Left hindlimb (tissue), 1 donor: ENCODE results near the gene ATG5.
A peak's percentile ranks its signal among the peaks of the same experiment; 100 is the strongest.

Experiments
- DNase-seq: peaks from one replicate; pipeline ENCODE4 v3.0.0-alpha.2; 2018

Gene ATG5

DNA sequence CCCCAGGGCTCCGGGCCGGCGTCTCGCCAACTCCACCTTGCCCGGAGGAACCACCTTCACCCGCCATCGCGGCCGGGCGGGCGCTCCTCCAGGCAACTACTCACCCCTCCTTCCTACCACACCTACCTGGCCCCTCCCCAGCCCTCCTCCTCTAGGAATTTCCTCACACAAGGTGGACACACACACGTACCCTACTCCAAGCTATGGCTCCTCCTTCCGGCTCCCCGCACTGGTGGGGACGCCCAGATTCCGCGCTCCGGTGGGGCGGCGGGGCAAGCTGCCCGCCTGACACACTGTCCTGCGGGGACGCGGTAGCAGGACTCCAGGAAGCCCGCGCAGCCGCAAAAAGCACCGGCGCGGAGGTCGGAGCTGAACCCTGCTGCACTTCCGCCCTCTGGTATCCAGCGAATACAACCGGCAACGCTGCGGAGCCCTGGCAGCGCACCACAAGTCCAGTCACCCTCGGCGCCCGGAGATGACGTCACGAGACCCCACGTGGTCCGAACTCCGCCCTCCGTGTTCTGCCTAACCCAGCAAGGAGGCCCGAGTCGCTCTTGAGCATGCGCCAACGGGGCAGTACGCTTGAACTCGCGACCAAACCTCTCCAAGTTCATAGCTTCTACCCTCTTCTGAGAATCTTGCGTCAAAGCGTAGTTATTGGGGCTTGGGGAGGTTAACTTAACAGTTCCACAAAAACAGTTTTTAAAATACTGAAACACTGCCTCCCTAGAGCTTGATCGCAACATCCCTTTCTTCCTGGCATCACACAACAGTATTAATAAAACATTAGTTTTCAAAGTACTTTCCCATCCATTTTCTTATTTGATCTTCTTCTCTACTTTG lies at the start of gene ATG5:
Gene ATG5, minus strand, starts transcription at position 425 of the 843 bp plus-strand sequence. CDS start 9,552 bp downstream, outside the sequence.
- peak; percentile 99 for DNase-seq

DNA sequence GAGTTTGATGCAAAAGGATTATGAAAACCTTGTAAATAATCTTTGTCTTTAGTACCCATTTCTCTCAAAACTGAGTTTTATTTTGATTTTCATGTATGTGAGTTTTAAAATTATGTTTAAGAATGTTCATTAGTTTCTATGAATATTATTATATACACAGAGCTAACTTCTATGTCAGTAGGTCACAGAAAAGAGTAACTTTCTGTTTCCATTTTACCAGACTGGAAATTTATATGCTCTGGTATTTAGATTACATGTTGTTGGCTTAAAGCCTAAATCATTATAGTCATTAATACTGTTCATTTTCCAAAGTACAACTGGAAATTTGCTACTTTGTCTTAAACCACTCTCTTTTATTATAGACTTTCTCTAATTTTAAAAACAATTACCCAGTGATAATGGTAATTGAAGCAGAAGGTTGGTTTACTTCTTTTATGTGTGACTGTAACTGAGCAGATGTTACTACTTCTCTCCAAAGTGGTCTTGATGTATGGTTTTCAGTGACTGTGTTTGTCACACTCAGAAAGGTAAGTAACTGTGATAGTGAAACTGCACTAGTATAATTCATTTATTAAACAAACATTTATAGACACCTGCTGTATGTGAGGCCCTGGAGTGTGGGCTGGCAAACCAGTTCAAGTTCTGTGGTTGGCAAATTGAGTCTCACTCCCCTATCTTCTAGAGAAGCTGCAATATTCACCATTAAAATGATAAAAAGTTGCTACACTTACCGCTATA lies 48.1 kb upstream of the ATG5 start:
- no peak for DNase-seq

DNA sequence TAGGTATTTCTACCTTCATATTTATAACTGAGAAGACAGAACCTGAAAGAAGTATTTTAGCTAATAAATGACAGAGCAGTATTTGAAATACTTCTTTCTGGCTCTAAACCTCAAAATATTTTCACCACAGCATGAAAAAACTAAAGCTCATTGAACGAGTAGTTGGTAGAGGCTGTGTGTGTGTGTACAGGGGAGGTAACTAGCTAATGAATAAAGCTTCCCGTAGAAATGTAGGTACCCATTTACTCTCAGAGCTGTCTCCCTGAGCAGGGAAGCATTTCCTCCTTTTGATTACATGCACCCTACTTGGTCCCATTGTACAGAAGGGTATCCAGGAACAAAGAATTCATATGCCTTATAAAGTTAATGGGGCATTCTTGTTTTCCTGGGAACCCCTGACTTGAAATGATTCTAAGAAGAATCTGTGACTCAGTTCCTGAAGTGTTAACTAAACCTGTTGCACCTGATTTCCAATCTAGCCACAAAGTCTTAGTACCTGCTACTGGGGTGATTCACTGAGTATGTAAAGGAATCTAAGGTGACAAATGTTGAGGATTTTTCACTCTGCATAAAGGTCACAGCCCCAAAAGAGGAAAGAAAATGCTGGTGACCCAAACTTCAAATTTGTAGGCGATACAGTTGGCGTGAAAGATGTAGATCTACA lies 47.4 kb upstream of the ATG5 start:
- no peak for DNase-seq

DNA sequence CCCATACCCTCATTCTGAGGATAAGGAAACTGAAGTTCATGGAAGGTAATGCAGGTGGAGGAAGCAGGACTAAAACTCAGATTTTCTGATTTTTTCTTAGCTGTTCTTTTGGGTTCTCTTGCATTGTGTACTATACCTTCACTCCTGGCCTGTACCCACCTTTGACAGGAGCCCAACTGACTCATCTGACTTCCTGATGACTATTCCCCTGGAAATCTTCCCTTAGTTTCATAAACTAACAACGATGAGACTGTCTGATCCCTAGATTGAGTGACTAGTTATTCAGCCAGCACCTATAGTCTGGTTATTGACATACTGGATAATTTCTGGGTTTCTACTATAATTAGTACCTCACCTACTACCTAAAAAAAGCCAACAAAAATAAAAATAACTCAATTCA lies 45.1 kb upstream of the ATG5 start:
- DNase-seq = no peak

DNA sequence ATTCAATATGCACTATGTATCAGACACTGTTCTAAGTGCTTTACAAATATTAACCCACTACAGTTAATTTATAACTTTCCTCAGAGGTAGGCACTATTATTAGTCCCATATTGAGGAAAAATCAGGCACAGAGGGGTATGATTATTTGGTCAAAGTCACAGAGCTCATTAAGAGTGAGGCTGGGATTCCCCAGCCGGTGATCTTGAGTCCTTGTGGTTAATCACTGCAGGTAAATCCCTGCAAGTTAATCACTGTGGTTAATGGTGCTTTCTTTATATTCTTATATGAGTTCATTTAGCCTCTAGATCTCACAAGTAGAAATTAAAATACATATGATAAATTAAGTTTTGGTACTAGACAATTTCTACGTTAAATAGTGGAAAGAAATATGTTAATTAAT lies 44.2 kb upstream of the ATG5 start:
- no peak for DNase-seq

DNA sequence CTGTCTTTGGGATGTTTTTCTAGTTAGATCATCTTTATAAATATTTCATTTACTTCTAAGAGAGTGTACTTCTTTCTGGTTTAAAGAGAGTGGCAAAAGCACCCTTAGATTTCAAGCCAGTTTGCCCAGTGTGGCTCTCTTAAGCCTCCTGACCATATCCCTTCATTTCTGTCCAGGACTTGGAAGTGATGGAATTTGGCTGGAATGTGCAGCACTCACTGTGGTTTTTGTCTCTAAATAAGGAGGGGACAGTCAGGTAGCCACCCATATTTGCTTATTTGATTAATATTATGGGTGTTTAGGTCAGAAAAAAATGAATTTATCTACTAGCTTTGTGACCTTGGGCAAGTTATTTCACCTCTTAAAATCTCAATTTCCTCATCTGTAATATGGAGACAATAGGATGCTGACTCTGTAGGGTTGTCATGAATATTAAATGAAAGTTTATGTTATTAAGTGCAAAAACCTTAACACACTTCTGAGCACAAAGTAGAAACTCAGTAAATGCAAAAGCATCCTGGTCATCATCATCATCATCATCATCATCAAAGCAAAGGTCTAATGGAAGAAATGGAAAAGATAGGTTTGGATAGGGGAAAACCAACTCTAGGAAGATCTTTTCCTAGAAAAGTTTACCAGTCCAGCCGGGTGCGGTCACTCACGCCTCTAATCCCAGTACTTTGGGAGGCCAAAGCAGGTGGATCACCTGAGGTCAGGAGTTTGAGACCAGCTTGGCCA lies 38.0 kb upstream of the ATG5 start:
- no peak for DNase-seq

DNA sequence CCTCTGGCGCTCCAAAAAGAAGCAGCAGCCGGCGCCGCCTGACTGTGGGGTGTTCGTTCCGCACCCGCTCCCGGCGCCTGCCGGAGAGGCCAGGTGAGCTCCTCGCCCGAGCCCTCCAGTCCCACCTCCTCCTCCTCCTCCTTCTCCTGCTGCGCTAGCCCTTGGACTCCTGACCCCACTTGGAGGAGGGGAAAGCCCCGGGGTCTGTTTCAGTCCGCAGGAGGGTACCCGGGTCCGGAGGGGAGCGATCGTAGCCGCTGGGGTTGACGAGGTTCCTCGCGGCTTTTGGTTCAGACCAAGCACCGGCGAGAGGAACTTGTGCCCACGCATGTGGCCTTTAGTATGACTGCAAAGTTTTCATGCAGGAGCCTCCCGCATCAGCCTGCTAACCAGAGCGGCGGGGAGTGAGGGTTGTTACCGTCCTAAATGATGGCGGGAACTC lies 35.5 kb upstream of the ATG5 start:
- peak; percentile 26 for DNase-seq

DNA sequence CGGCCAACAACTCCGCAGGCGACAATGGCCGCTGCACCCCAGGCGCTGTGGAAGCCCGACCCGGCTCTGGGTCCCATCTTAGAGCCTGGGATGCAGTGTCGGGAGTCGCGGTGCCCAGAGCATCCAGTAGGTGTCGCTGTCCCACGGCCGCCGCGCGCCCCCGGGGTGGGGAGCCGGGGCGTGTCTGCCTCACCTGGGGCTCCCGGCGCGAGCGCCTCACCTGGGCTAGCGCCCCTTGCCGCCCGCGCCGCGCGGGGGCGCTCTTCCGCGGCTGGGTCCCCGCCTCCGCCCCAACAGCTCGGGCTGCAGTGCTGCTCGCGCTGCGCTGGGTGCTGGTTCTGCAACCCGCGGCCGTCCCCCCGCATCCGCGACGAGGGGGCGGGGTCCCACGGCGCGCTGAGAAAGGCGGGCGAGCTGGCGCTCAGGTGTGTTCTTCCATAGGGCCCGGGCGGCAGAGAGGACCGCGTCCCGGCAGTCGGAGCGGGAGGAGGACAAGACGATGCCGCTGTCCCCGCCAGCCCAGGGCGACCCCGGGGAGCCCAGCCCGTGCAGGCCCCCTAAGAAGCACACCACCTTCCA lies 34.9 kb upstream of the ATG5 start, which contains the start of gene CRYBG1:
Gene CRYBG1, plus strand, starts transcription at position 308 of the 579 bp plus-strand sequence. Its CDS starts 192 bp downstream, at position 500.
- peak; percentile 39 for DNase-seq

DNA sequence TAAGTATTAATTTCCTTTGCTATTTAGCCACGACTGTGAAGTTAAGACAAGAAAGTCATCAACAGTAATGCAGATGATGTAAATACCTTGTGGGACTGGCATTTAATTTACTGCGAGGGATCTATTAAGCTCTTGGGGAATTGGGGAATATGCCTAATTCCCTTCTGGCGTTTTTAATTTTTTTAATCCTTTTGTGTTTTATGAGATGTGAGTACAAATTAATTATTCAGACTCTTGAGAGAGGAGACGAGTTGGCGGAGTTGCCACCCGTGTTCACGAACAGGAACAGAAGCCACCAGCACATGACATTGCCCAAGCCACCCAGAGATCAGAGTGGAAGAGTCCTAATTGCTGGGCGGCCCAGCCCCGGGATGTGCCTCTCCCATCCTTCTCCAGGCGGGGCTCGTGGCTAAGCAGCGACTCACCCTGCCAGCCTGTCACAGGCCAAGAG lies 34.4 kb upstream of the ATG5 start:
- no peak for DNase-seq

DNA sequence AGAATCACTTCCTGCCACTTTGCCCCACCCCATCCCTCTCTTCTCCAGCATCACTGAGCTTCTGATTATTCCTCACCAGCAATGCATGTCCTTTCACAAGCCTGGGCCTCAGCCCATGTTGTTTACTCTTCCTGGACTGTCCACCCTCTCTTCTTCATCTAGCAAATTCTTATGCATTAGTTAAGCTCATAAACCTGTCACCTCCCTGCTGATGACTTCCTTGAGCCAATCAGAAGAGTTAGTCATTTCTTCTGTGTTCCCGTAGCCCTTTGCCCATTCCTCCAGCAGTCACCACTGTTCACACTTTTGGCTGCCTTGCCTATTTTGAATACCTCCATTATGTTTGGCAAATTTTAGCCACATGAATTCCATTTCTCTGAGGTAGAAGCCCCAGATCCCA lies 30.8 kb upstream of the ATG5 start:
- no peak for DNase-seq

DNA sequence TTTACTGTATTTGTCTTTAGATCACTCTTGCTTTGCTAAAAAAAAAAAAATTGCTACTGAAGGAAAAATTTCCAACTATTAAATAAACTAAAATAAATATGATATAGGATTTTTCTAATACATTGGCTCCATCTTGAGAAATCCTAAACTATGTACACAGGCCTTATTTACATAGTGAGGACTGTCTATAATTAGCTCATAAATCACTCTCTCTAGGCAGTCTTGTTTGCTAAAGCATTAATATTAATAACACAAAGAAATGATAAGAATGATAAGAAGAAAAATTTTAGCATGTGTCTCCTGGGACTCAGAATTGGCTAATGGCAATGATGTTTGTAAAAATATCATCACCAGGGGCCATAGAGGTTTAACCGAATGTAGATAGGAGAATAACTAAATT lies 21.7 kb upstream of the ATG5 start:
- DNase-seq = no peak

DNA sequence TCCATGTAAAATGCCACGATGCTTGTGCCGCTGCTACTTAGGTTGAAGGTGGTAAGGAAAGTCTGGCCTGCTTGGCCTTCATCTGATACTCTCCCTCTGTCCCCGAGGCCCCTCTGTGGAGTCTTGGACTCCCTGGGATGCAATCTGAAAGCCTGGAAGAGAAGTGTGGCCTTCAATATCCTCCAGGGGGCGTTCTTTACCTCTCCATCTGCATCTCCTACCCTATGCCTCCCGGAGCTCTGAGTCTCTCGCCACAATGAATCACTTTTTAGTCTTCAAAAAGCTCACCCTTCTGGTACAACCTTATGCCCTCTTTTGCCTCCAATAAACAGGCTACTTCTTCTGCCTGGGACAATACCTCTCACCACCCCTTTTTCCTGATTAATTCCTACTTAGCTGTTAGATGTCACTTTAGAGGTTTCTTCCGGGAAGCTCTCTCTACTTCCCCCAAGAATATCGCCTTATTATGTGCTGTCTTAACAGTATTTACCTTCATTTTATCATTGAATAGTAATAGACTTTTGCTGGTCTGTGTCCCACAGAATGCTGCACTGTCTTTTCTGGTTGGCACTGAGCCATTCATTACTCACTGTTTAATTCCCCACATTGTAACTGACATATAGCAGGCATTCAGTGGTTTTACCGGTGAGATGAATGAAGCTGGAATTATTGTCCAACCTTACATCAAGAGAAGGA lies 13.9 kb upstream of the ATG5 start:
- no peak for DNase-seq

DNA sequence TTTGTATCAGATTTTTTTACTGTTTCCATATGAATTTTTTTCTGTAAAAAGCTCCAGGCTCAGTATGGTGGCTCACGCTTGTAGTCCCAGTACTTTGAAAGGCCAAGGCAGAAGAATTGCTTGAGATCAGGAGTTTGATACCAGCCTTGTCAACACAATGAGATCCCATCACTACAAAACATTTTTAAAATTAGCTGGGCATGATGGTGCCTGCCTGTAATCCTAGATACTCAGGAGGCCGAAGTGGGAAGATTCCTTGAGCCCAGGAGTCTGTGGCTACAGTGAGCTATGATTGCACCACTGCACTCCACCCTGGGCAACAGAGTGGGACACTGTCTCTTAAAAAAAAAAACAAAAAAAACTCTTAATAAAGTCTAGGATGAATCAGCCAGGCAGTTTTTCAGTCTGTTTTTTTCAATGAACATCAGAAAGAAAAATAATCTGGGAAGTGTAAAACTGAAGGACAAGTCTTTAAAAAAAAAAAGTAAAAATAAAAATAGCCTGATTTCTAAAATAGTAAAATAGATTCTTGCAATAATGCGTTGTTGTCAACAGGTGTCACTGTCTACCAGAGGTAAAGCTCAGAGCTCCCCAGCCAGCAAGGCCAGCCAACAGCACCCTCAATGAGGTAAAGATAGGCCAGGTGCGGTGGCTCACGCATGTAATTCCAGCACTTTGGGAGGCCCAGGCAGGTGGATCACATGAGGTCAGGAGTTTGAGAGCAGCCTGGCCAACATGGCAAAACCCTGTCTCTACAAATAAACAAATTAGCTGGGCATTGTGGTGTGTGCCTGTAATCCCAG lies 9.3 kb upstream of the ATG5 start:
- no peak for DNase-seq

DNA sequence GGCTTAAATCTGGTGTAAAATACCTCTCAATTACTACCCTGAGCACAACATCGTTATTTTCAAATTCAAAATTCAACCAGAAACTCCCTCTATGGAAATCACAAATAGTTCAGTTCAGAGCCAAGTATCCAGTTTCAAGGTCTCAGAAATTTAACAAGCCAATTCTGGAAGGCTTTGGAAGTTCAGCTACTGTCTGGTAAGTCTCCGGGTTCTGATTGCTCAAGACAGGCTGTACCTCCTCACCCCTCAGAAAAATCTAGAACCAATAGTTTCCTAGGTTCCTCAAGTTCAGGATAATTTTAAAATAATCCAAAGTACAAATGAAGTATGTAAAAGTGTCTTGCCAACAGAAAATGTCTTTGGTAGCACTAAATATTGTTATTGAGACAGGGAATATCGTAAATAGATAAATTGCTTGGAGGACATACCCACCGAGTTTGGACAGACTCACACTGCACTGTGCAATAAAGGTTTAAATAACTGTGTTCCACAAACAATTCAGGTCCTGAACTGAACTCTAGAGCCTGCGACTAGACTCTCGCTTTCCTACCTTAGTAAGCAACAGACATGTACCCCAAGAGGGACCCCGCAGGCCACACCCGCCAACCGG lies 729 bp downstream of the ATG5 start:
- no peak for DNase-seq

DNA sequence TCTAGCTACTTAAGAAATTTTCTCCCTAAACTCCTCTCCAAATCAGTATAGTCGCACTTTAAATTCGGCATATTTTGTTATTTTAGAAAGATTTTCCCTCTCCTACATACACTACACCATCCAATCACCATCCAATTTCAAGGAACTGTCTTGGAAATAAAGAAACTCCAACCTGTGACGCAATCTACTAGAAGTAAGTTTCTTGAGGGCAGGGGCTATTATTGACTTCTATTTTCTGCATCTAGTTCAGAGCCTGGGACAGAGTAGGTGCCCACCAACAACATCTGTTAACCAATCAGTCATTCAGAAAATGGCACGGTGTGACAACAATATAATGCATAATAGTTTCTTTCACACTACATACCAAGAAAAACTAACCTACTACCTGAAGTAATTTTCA lies 3.6 kb downstream of the ATG5 start:
- no peak for DNase-seq

DNA sequence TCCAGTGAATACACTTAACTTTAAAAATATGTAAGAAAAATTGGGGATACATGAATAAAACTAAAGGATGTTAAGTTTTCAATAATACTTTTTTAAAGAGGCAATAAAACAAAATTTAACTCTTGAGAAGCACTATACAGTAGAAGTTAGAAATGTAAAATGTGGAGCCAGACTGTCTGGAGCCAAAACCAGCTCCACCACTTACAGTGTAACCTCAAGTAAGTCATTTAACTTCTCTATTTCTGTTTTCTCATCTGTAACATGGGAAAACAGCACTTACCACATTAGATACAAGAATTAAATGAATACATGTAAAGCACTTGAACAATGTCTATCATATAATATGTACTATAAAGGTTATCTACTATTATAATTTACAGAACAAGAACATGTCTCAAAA lies 6.7 kb downstream of the ATG5 start:
- no peak for DNase-seq

DNA sequence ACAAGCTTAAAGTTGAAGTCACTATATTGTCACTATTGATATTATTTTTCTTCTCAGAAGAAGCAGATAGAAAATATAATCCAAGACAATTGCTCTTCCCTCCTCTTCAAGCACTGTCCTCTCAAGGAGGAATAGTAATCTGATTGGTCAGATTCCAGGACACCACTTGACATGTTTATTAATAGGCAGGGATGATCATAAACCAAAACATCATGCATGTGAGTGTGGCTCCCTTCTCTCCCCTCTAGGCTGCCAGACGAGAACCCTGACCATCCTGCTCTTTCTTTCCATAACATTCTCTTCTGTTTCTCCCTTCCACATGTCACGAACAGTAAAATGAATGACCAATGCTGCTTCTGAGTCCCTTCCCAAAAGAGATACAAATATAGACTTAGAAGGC lies 7.5 kb downstream of the ATG5 start:
- no peak for DNase-seq

DNA sequence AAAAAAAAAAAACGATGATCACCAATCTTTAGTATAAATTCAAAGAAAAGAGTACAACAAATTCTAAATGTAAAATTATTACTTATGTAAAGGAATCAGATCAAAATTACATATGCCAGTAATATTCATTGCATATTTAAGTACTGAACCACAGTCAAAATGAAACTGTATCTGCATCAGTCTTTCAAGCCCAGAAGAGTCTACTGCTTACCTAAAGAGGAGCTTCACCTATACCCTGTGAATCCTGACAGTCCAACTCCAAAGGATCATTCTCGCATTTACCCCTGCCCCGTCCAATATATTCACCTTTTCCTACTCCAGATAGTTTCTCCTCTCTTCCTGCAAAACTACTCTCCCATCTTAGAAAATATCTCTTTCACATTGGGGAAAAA lies 9.2 kb downstream of the ATG5 start:
- DNase-seq = no peak

DNA sequence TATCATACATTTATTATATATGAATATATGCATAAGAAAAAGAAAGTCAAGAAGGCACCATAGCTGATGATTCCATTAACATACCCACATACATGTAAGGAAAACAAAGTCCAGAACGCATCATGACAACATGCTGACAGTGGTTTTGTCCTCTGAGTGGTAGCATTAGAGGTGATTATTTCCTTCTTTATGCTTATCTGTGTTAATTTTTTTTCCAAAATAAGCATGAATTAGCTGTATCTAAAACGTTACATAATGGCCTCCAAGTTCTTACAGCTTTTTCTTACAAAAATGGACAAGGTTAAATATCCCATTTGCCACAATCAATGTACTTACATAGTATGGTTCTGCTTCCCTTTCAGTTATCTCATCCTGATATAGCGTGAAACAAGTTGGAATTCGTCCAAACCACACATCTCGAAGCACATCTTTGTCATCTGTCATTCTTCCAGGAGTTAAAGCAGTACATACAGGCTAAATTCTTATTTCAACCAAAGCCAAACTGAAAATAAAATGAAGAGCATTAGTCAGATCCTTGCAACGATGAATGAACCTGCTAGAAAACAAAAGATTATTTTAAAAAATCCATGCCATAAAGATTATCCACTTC lies 9.7 kb downstream of the ATG5 start:
- DNase-seq = no peak
